Hematopoietic multipotent progenitor cell treated with erythropoietin and hydrocortisone succinate and interleukin-3 and kit ligand, for 17 days (in vitro differentiated cells): ENCODE measurements around the gene KLHL15.
A peak's percentile ranks its signal among the peaks of the same experiment; 100 is the strongest.
"Not testable (repeated sequence)": the region's sequence is repeated elsewhere in the genome, so short reads cannot be mapped to it uniquely, and the experiment has no call there.

ENCODE experiments used
- DNase-seq: peaks from one replicate; pipeline ENCODE4 v3.0.0-alpha.2; 2015; ENCODE audit warnings: low spot score

KLHL15 gene

DNA sequence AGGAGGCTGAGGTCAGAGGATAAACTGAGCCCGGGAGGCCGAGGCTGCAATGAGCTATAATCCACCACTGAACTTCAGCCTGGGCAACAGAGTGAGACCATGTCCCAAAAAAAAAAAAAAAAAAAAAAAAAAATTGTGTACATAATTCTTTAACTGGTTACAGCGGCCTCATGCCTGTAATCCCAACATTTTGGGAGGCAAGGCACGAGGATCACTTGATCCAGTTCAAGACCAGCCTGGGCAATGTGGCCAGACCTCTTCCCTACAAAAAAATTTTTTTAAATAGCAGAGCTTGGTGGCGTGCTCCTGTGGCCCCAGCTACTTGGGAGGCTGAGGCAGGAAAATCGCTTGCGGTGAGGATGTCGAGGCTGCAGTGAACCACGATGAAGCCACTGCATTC lies 9.3 kb downstream of the KLHL15 start:
- DNase-seq: no peak

DNA sequence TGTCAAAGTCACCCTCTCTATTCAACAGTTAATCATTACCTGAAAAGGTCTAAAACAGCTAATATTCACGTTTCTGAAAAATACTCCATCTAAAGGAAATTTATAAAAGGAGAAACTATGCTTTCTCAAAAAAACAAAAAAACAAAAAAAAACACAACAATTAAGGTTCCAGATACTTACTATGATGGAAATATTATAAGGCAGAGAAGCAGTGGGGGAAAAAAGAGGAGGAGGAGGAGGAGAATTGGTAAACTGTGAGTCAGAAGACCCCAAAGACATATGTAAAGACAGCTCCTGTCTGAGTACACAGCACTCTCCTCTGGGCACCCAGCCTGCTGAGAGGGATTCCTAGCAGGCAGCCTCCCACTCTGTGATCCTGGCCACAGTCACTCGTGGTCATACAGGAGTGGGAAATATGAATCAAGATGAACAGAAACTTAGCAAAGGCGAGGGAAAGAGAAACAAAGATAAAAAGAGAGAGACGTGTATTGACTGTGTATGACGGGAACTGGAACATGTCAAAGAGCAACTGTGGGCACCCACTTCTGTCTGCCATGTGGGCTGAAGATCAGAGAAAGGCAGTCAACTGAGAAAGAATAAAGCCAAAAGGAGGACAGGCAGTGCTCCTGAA lies 12.5 kb downstream of the KLHL15 start:
- DNase-seq: no peak

DNA sequence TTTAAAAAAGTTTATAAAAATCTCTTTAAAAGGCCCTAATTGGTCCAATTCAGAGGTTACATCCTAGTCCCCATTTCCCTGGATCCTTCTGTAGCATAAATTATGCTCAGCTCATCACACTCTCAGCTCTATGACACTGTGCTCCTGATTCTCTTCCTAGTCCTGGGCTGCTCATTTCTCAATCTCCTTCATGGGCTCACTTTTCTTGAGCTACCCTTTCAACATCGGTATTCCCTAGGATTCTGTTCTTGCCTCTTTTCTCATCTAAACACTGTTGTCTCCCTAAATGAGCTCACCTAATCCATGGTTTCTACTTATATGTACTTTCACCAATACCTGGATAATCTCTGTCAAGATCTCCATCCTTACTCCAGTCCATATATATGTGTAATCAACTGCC lies 14.7 kb downstream of the KLHL15 start:
- DNase-seq: no peak

DNA sequence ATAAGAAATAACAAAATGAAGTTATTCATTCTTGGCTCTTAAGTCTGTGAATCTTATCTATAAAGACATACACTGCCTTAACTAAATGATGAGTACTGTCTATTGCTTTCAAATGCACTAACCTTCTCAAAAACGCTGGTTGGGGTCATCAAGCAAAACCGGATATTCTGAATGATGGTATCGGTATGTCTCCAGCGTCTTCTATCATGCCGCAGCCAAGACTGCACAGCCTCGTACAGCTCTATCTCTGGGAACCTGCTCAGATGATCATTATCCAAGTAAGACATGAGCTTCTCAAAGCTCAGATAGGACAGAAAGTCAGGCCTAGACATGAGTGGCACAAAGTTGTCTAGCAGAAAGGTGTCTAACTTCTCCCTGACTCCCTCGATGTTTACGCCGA lies 21.1 kb downstream of the KLHL15 start:
- DNase-seq: no peak

DNA sequence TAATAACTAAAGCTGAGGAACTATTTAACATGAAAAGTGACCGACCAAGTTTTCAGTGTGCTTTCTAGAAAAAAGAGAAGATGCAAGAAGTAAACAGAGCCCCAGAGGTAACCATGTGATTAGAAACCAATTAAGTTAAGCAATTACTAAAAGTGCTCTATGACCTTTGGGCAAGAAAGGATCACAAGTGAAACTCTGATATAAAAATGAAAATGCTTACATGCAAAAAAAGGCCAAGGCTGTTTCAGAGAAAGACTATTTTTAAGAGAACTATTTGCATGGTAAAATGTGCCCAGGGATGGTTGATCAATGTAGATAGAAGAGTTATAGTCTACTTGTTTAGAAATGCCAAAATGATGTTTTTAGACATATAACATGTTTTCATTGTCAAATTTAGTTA lies 22.0 kb downstream of the KLHL15 start:
- DNase-seq: no peak

DNA sequence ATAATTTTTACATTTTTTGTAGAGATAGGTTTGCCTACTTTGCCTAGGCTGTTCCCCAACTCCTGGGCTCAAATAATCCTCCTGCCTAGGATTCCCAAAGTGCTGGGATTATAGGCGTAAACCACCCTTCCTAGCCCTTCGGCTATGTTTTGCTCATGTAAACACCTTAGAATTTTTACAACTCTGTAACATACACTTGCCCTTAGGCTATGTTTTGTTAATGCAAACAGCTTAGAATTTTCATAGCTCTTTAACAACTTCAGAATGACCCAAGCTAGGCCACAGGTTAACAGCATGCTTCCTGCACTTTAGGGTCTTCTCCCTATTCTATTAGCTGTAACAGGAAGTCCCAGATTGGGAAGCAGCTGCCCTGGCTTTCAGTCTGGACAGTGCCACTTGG lies 24.2 kb downstream of the KLHL15 start:
- DNase-seq: no peak

DNA sequence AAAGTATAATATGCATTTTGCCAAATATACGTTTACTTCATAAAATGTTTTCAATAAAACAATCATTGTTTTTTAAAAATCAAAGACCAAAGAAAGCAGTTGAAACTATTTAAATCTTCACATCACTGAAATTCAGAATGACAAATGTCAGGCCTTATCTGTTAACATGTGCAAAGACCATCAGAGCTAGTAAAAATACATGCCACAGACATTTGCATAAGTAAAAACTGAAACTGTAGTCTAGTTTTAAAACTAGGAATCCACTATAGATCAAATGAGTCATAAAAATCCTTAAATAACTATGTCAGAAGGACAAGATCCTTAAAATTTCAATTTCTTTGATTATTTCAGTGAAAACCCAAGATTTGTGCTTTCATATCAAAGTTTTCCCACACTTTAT lies 24.8 kb downstream of the KLHL15 start:
- no peak for DNase-seq

DNA sequence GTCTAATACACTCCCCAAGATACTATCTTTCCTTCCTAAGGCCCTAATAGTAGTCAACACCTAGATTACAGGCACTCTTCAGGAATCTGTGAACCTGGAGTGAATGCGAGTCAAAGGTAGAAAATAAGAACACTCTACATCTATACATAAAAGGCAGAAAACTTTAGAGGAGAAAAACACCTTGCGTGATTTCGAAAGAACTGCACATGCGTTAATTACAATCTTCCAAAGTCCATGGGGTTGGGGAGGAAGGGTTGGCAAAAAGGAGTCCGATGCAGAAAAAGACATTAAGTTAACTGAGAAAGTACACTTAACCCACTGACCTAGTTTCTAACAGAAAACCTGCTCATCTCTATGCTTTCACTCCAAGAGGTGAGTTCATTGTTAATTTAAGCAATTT lies 27.3 kb downstream of the KLHL15 start:
- no peak for DNase-seq

DNA sequence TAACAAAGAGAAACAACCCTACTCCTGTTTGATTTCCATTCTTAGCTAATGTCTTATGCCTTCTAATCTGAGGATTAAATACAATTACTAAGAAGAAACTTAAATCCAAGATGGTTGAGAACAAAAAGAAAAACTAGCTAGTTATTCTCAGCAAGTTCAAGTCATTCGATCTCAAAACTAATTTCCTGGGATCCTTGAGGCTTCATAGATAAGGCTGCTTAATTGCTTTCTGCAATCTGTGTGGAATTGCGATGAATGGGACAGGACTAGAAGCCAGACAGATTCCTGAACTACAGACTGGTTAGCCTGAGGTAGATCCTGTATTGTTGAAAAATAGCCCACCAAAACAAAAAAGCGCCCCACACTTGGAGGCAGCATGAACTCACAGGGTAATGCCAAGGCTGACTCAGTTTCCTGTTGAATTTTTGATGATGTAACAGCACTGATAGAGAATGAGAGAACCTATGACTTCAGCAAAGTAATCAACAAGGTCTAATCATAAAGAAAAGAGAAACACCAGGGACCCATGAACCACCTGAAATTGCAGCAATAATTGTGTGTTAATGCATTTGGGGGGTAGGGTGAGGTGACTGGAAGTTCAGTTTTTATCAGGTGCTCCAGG lies 33.9 kb downstream of the KLHL15 start:
- no peak for DNase-seq

DNA sequence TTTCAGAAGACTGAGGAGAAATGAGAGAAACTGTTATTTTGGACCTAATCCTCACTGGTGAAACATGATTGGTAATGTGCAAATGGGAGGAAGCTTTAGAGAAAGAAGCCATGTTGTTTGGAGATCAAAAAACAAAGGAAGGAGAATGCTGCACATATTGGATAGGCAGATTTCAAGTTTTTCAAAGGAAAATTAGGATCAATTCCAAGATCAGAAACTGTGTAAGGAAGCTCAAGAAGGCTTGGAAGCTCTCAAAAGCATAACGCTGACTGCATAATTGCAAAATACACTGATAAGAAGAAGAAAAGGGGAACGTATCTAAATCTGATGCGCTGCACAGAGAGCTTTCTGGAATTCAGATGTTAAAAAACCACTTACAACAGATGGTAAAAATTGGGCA lies 34.6 kb downstream of the KLHL15 start:
- no peak for DNase-seq

DNA sequence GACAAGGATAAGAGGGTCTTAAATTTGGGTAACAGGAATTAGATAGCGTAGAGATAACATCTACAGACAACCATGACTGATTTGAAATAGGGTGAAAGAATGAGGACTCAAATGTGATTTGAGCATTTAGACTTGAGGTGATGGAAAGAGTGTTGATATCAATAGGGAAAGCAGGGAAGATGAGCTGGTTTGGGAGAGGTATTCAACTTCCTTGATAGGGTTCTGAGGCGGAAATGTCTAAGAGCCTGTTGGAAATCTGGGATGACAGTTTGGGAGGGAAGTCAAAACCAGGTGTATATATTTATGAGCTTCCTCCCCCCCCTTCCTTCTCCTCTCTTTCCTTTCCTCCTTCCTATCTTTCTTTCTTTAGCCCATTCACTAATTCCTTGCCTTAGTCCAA lies 36.5 kb downstream of the KLHL15 start:
- DNase-seq: no peak

DNA sequence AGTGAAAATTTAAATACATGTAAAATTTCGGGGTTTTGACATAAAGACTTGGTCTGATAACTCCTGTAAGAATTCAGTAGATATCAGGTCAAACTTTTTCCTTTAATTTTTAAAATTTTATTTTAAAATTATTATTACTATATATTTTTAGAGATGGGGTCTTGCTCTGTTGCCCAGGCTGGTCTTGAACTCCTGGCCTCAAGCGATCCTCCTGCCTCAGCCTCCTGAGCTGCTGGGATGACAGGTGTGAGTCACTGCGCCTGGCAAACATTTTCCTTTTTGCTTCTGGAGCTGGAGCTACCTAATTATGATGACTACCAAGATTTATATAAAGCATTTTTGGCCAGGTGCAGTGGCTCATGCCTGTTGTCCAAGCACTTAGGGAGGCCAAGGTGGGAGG lies 37.3 kb downstream of the KLHL15 start:
- DNase-seq: no peak

DNA sequence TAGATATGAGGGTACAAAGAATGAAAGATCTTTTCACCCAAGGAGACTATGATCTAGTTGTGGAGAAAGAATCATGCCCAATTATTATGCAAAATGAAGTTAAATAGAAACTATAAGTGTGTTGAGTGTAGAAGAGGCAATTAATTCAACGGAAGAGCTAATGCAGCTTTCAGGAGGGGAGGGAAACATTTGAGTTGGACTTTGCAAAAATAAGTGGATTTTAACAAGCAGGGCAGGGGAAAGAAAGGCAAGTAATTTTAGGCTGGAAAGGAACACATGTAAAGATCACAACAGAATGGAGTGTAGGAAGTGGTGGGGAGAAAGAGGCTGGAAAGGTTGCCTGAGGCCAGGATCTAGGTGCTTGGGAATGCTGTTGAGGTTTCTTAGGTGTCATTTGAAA lies 44.1 kb downstream of the KLHL15 start:
- DNase-seq: no peak

DNA sequence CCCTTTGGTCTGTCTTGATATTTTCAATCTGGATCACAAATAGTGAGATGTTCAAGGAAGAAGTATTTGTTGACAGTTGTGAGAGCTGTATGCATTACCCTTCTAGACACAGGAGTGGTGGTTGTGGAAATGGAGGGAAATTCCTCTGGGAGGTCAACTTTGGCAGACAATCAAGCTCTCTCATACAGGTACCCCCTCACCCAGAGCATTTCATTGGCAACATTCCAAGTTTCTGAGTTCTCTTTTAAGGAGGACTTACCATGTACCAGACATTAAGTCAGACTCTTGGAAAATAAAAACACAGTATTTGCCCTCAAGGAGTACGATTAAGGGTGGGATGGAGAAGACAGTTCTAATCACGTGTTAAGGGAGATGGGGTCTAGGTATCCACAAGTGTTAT lies 45.3 kb downstream of the KLHL15 start:
- no peak for DNase-seq

DNA sequence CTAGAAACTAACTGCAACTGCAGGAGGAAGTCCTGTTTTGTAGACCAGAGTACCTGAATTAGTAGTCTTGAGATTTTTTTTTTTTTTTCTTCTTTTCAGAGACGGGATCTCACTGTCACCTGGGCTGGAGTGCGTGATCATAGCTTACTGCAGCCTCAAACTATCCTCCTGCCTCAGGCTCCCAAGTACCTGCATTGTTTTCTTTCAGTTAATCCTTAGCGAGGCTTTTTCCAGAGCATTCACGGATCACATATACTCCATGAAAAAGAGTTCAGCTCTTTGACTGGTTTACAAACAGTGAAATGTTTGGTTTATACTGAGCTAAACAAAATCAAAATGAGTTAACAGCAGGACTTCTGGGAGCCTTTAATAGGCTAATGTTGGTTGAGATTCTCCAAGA lies 45.8 kb downstream of the KLHL15 start:
- no peak for DNase-seq

DNA sequence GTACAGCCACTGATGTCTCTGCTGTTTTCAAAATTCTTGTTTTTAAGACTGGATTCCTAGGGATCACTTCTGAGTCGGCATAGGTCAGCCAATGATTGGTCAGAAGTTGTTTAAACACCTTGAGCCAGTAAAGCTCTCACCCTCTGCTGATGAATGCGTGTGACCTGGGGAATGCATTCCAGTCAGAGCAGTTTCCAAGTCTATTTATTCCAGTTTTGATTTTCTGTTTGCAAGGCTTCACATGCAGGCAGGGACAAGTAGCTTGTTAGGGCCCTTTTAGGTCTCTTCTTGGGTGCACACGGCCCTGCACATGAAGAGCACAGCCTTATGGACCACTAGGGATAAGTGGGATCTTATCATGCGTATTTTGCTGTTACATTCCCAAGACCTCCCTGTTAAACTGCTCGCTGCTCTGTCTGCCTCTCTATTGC lies 47.0 kb downstream of the KLHL15 start:
- no peak for DNase-seq

DNA sequence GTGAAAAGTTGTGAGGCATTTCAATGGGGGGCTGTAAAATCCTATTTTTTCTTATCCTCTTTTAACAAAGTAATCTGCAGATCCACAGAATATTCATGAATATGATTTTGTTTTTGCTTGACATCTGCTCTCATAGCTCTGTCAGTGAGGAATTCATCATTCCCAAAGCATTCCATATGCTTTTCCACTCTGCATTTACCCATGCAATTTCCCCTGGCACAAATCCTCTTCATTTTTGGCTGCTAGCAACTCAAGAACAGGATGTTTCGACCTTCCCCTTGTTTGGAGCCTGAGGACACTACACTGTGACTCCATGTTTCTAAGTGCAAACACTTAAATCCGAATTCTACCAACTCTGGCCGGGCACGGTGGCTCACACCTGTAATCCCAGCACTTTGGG lies 48.5 kb downstream of the KLHL15 start:
- no peak for DNase-seq

DNA sequence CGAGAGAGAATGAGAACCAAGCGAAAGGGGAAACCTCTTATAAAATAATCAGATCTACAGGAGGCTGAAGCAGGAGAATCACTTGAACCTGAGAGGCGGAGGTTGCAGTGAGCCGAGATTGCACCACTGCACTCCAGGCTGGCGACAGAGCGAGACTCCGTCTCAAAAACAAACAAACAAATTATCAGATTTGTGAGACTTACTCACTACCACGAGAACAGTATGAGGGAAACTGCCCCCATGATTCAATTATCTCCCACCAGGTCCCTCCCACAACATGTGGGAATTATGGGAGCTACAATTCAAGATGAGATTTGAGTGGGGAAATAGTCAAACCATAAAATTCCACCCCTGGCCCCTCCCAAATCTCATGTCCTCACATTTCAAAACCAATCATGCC lies 61.4 kb downstream of the KLHL15 start:
- DNase-seq: not testable (repeated sequence)

DNA sequence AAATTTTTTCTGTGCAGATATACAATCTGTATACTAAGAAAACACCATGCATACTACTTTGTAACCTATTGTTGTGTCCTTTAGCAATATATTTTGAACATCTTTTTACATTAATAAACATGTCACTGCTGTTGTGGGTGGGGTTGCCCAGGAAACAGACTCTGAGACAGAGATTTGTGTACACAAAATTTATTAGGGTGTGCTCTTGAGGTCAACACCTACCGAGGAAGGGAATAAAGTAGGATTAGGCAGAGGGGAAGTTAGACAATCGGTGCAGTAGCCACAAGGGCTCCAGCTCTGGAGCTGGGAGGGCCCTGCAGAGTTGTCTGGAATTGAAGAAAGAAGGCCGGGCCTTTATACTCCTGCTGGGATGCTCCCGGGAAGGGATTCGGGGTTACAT lies 62.8 kb downstream of the KLHL15 start:
- no peak for DNase-seq

DNA sequence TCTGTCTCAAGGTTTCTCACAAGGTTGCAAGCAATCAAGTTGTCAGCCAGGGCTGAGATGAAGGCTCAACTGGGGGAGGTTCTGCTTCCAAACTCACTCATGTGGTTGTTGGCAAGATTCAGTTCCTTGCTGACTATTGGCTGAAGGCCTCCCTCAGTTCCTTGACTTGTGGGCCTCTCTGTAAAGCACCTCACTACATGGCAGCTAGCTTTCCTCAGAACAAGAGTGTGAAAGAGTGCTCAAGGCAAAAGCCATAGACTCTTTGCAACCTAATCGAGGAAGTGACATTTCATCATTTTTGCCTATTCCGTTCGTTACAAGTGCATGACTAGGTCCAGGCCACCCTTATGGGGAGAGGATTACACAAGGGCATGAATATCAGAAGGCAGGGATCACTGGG lies 67.2 kb downstream of the KLHL15 start:
- no peak for DNase-seq

DNA sequence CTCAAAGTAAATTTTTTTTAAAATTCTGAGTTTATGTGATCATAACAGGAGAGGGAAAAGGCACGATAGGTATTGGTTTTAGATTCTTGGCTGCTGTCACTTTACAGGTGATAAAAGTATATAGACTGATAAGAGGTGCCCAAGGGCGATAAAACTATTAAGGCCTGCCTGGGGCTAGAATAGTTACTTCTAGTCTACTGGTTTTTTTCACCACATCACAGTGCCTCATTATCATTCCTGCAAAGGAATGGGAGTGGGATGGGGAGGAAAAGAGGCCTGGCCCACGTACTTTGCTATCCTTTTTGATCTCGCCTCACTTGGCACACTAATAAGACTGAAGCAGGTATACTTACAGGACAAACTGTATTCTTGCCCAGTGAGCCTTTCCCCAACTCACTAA lies 72.6 kb downstream of the KLHL15 start:
- no peak for DNase-seq

DNA sequence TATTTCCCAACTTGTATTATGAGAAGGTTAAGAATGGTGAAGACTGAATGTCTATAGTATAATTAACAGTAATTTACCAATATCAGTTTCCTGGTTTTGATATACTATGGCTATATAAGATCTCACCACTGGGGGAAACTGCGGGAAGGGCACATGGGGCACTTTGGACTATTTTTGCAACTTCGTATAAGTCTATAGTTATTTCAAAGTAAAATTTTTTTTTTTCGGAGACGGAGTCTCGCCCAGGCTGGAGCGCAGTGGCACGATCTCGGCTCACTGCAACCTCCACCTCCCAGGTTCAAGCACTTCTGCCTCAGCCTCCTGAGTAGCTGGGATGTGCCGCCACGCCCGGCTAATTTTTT lies 73.1 kb downstream of the KLHL15 start:
- no peak for DNase-seq

DNA sequence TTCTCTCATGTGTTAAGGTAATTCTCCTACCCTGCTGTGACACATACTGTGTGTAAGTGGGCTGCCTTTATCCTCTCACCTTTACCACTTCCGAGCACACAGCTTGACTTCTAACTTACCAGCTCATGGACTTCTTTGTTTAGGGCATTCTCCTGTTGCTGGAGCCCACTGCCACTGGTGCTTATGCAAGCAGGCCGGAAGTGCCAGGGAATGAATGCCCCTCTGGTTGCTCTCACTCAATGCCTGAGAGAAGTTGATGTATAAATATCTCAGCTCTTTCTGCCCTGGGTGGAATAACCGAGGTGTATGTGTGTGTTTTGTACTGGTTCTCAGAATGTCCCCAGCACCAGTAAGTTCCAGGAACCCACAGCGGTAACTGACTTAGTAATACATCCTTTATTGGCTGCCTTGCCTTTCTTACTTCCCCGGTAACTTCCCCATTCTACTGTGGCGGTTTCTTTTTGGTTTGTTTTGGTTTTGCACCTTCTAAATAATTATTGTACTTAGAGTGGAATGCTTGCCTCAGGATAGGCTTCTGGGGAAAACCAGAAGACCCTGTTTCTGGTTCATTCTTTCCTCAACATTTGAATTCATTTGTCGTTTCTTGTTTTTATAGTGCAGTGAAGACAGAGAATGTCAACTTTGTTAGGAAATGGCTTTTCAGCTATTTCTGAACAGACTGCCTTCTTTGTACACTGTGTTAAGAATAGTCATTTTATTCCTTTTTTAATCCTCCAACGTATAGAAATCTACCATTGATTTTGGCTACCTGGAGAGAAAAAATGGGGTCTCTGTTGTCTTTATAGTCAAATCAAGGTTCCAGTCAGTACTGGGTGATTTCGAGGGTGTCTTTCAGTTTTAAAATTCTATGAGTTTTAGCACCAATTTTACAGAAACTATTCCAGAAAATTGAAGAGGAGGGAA lies 73.7 kb downstream of the KLHL15 start:
- peak; percentile 8 for DNase-seq
